K562 (cell line): Measurements from ENCODE around the gene CD93. TPM values are rescaled to one million over a fixed set of nuclear protein-coding genes. Genes with fewer than 3 reads are reported as not detected.
A peak's percentile ranks its signal among the peaks of the same experiment; 100 is the strongest.

Experiments used
- ATAC-seq: fragments of 200-7000 bp; cut with Tn5 transposase; 3 replicates; pipeline ENCODE4 v1.9.1; 2020; ENCODE audit warnings: moderate library complexity
- BruUV-seq: library from RNA; stranded (reverse); fragments of 400-500 nt; replicated peaks from 2 replicates; lab custom pipeline; 2021; lab: Mats Ljungman, UMichigan
- CTCF ChIA-PET: fragments of 300-600 bp; formaldehyde crosslinking; extraction: SDS; loops from one replicate; lab custom pipeline; 2021; ENCODE audit warnings: low intra/inter-chr PET ratio; lab: Yijun Ruan, JAX
- POLR2A ChIA-PET: fragments of 300-600, 350-650 bp; sonication (Branson Sonifier 250); formaldehyde crosslinking; extraction: SDS; loops from one replicate; lab custom pipeline; 2021; ENCODE audit warnings: antibody characterized with exemption, inconsistent platforms; lab: Yijun Ruan, JAX
- DNase-seq, 4 experiments: peaks; one replicate each; pipeline versions ENCODE4 v3.0.0 to v3.0.0-alpha.2; 2011 to 2018; ENCODE audit warnings: low spot score in 3 of 4, mixed read lengths in 3 of 4; ENCODE audit errors: extremely low read depth in 1 of 4
- FAIRE-seq: peaks from 2 replicates; lab custom pipeline; 2011; peaks lifted over from hg19 to GRCh38; lab: Jason Lieb, UNC
- H2AFZ ChIP-seq: 2 replicates; pipeline ENCODE4 v1.6.0; 2011; ENCODE audit warnings: low read depth, low read length, control low read depth, inconsistent platforms
- H3K27ac ChIP-seq: fragments of 200-600 bp; 3 replicates; pipeline ENCODE4 v1.8.0; 2011; ENCODE audit warnings: low read depth, mild to moderate bottlenecking, control low read depth, inconsistent platforms, low read length, moderate library complexity, mixed read lengths; ENCODE audit errors: extremely low read depth
- H3K27me3 ChIP-seq, 2 experiments: fragments of 300-600 bp in 1 of 2; 2 replicates in 1 of 2; 3 replicates in 1 of 2; pipeline versions ENCODE4 v1.6.0 to v1.8.0; 2011; ENCODE audit warnings: inconsistent platforms in 2 of 2, low read length in 2 of 2, mild to moderate bottlenecking in 1 of 2, mixed read lengths in 1 of 2, moderate library complexity in 1 of 2; ENCODE audit not compliant: control insufficient read depth in 2 of 2, insufficient read depth in 2 of 2
- H3K36me3 ChIP-seq: fragments of 300-600 bp; 3 replicates; pipeline ENCODE4 v1.8.0; 2011; ENCODE audit warnings: mild to moderate bottlenecking, low read length, inconsistent platforms; ENCODE audit not compliant: control insufficient read depth, insufficient read depth
- H3K4me1 ChIP-seq, 2 experiments: fragments of 200-600 bp in 1 of 2; replicated peaks in 1 of 2; 2 replicates in 1 of 2; 3 replicates in 1 of 2; pipeline versions ENCODE4 v1.5.1 to v1.8.0; 2011; ENCODE audit warnings: inconsistent platforms in 2 of 2, low read length in 2 of 2, mild to moderate bottlenecking in 1 of 2, mixed read lengths in 1 of 2, moderate library complexity in 1 of 2; ENCODE audit not compliant: control insufficient read depth in 2 of 2, insufficient read depth in 2 of 2
- H3K4me2 ChIP-seq: 2 replicates; pipeline ENCODE4 v1.6.1; 2011; ENCODE audit warnings: low read length, control low read depth, inconsistent platforms, mixed read lengths; ENCODE audit not compliant: insufficient read depth
- H3K4me3 ChIP-seq: fragments of 200-600 bp; sonication (generic), shearing (Covaris generic); 2 replicates; pipeline ENCODE4 v1.5.1; 2016; ENCODE audit warnings: control low read depth, inconsistent platforms
- H3K79me2 ChIP-seq: fragments of 200-600 bp; 3 replicates; pipeline ENCODE4 v1.8.0; 2011; ENCODE audit warnings: low read length, inconsistent platforms; ENCODE audit not compliant: control insufficient read depth, insufficient read depth
- H3K9ac ChIP-seq, 2 experiments: 2 replicates each; pipeline versions ENCODE4 v1.6.0 to v1.6.1; 2011; ENCODE audit warnings: low read depth in 2 of 2, low read length in 2 of 2, control low read depth in 1 of 2, inconsistent platforms in 1 of 2, mild to moderate bottlenecking in 1 of 2, mixed read lengths in 1 of 2; ENCODE audit not compliant: insufficient read depth in 1 of 2
- H3K9me1 ChIP-seq: one replicate; pipeline ENCODE4 v1.6.0; 2011; ENCODE audit warnings: inconsistent platforms, mild to moderate bottlenecking, low read length, moderate library complexity; ENCODE audit not compliant: control insufficient read depth, insufficient read depth
- H3K9me3 ChIP-seq: replicated peaks from 2 replicates; pipeline ENCODE4 v1.5.1; 2011; ENCODE audit warnings: low read depth, low read length, inconsistent platforms; ENCODE audit not compliant: control insufficient read depth, insufficient read depth
- H4K20me1 ChIP-seq: replicated peaks from 2 replicates; pipeline ENCODE4 v1.6.1; 2011; ENCODE audit warnings: low read length, inconsistent platforms, mixed read lengths; ENCODE audit not compliant: control insufficient read depth, insufficient read depth
- C11orf30 ChIP-seq: fragments of 450-650 bp; IDR thresholded peaks from 2 replicates; pipeline ENCODE4 v1.6.1; 2016; ENCODE audit warnings: low read depth, mild to moderate bottlenecking
- EP400 ChIP-seq: fragments of 450-650 bp; IDR thresholded peaks from 2 replicates; pipeline ENCODE4 v1.6.1; 2017; ENCODE audit warnings: antibody characterized with exemption, mild to moderate bottlenecking, moderate library complexity
- KDM5B ChIP-seq: fragments of 200-600 bp; sonication (generic); IDR thresholded peaks from 2 replicates; pipeline ENCODE4 v1.6.1; 2012; ENCODE audit warnings: low read depth, mild to moderate bottlenecking, moderate library complexity, low read length, control low read depth, inconsistent platforms; ENCODE audit not compliant: insufficient replicate concordance
- MEF2D ChIP-seq: conservative IDR thresholded peaks from 2 replicates; pipeline ENCODE4 v1.6.1; 2016; ENCODE audit warnings: low read depth, missing genetic modification characterization, missing compliant biosample characterization
- PHB ChIP-seq: fragments of 250-450 bp; sonication (Bioruptor Pico); IDR thresholded peaks from 2 replicates; pipeline ENCODE4 v1.5.0; 2021
- PHB2 ChIP-seq: fragments of 450-650 bp; IDR thresholded peaks from 2 replicates; pipeline ENCODE4 v1.6.1; 2017; ENCODE audit warnings: low read depth
- RCOR1 ChIP-seq, 2 experiments: IDR thresholded peaks; 2 replicates each; pipeline ENCODE4 v1.6.1; 2012; ENCODE audit warnings: low read depth in 2 of 2, low read length in 2 of 2, borderline replicate concordance in 1 of 2, improper control_type of control experiment in 1 of 2
- SPI1 ChIP-seq: IDR thresholded peaks from 2 replicates; pipeline ENCODE4 v1.6.1; 2011; ENCODE audit warnings: low read depth, low read length, control low read depth, borderline replicate concordance
- VEZF1 ChIP-seq: fragments of 200-800 bp; sonication (Bioruptor generic); IDR thresholded peaks from 2 replicates; pipeline ENCODE4 v1.6.1; 2017; ENCODE audit warnings: missing genetic modification characterization, missing compliant biosample characterization
- WGBS: fragments of 100-300 bp; shearing (Covaris generic); methylation state at CpG from one replicate; pipeline ENCODE4 v1.1.6; 2016; ENCODE audit warnings: low coverage, mixed read lengths; ENCODE audit not compliant: insufficient coverage; ENCODE audit errors: missing lambda C conversion rate; 5-methylcytosine and 5-hydroxymethylcytosine counted together
- in situ Hi-C: fragments of 300-500 bp; cut with MboI; formaldehyde crosslinking; loops from 4 replicates; pipeline ENCODE4 v1.15.0; 2018; ENCODE audit warnings: inconsistent platforms, mixed read lengths
- intact Hi-C: fragments of 100-400 bp; cut with micrococcal nuclease; formaldehyde crosslinking; loops from 2 replicates; pipeline ENCODE4 v1.14.2; 2022
- polyA plus RNA-seq, 8 experiments: library from polyadenylated mRNA; depleted of rRNA in 4 of 8; stranded (reverse) in 5 of 8; unstranded in 3 of 8; fragments of >200 nt; fragmentation: Nextera tagmentation in 2 of 8; fragmentation: Illumina TruSeq in 1 of 8; extraction: Ambion mirVana in 2 of 8; extraction: Trizol in 1 of 8; gene quantifications; 2 replicates each; pipeline versions ENCODE4 v1.2.1 to v1.2.3, GENCODE V29; 2011 to 2014; ENCODE audit warnings: inconsistent platforms in 1 of 8, missing spikeins in 1 of 8
- total RNA-seq, 7 experiments: library from RNA; depleted of rRNA in 6 of 7; stranded (reverse); fragments of >200 nt in 6 of 7; fragmentation: Illumina TruSeq in 2 of 7; extraction: Trizol in 2 of 7; gene quantifications; 2 replicates each; pipeline versions ENCODE4 v1.2.1 to v1.2.3, GENCODE V29; 2011 to 2021; ENCODE audit warnings: low replicate concordance in 1 of 7

Gene CD93
- total and polyA plus RNA-seq, 9 of the 15 experiments (the other 6 are each of a cell fraction or from before 2014, with no cell fraction given) = 0.03 to 0.20 (median 0.05) TPM

- TF ChIP-seq RCOR1 (IDR thresholded peaks at IDR 0.05; ENCODE audit: borderline replicate concordance in 1 of 2, low read depth in 2 of 2, low read length in 2 of 2) = no peak
- TF ChIP-seq MEF2D (tag) = no peak
- no peak for TF ChIP-seq EP400
- TF ChIP-seq C11orf30 = no peak
- no peak for TF ChIP-seq PHB2
These were observed 3.1 kb downstream of the CD93 start (continued) for GRCh38 chr20:23082846-23083552.

GRCh38 chr20:23081263-23081819 is 4.8 kb downstream of the CD93 start:
- ATAC-seq = no peak
- H3K36me3 ChIP-seq = no peaks in the 10 kb centered on the region
- H3K4me1 ChIP-seq = peaks cover 5 to 27% of the 10 kb centered on the region in 2 experiments; a peak in 4 of 5 replicates
- no peaks in the 10 kb centered on the region for H3K9me3 ChIP-seq
- DNase-seq = no peak
- no peak overlapping the region for H3K9ac ChIP-seq
- in situ Hi-C loops = no loop called here
- no peak overlapping the region for H3K4me3 ChIP-seq
- H3K27me3 ChIP-seq = no peaks in the 10 kb centered on the region
- no peak overlapping the region for H3K27ac ChIP-seq
- no peaks in the 10 kb centered on the region for H3K79me2 ChIP-seq
- TF ChIP-seq KDM5B (no peak), VEZF1 (CRISPR knock-in tag) (peak; percentile 40; the same call in 1 of the 2 replicates), SPI1 (peak; percentile 76; the same call in 1 of the 2 replicates), PHB (no peak)
- H3K4me2 ChIP-seq = no peak overlapping the region
- no peaks in the 10 kb centered on the region for H4K20me1 ChIP-seq
- no peaks in the 10 kb centered on the region for H3K9me1 ChIP-seq
- FAIRE-seq = no peak
- intact Hi-C loops = no loop called here
- ChIA-PET POLR2A (no interaction called here), CTCF (no interaction called here)
- H2AFZ ChIP-seq = peak overlapping the region; percentile 50; the same call in 1 of the 2 replicates
- no TSS peak for BruUV-seq
- whole genome bisulfite sequencing = 37% methylated on average over 7 of the region's 9 CpGs
